Esophagus squamous epithelium (tissue), 5 donors: ENCODE measurements around the gene PPP2R3B. TPM values are rescaled to one million over a fixed set of nuclear protein-coding genes. Genes with fewer than 3 reads are reported as not detected.
A peak's percentile ranks its signal among the peaks of the same experiment; 100 is the strongest.

Source experiments
- DNase-seq: peaks from one replicate; lab custom pipeline; 2025; lab: John Stamatoyannopoulos, UW
- H3K27ac ChIP-seq, 4 donors: fragments of 200-600 bp; sonication (generic); one replicate each; pipeline ENCODE4 v1.5.1; 2016 to 2019; ENCODE audit warnings: mild to moderate bottlenecking in 1 of 4
- H3K27me3 ChIP-seq, 4 donors: fragments of 200-600 bp; sonication (generic); 1 replicate in 3 of 4; 2 replicates in 1 of 4; pipeline versions ENCODE4 v1.5.1 to v1.6.0; 2017 to 2021; ENCODE audit warnings: antibody characterized with exemption in 1 of 4
- H3K36me3 ChIP-seq, 3 donors: fragments of 200-600 bp; sonication (generic); one replicate each; pipeline ENCODE4 v1.5.1; 2016 to 2019
- H3K4me1 ChIP-seq, 3 donors: fragments of 200-600 bp; sonication (generic); one replicate each; pipeline ENCODE4 v1.5.1; 2017 to 2019
- H3K4me3 ChIP-seq, 4 donors: fragments of 200-600 bp; sonication (generic); 1 replicate in 3 of 4; 2 replicates in 1 of 4; pipeline ENCODE4 v1.5.1; 2016 to 2019; ENCODE audit warnings: mild to moderate bottlenecking in 2 of 4, moderate library complexity in 1 of 4
- H3K9me3 ChIP-seq, 3 donors: fragments of 200-600 bp; sonication (generic); one replicate each; pipeline ENCODE4 v1.5.1; 2016 to 2019
- POLR2A ChIP-seq, 4 donors: fragments of 450-650 bp; IDR thresholded peaks; one replicate each; pipeline ENCODE4 v1.6.1; 2017; ENCODE audit warnings: antibody characterized with exemption in 4 of 4, mild to moderate bottlenecking in 4 of 4, moderate library complexity in 3 of 4
- WGBS, 2 donors: methylation state at CpG; one replicate each; pipeline ENCODE4 v1.1.5; 2018; 5-methylcytosine and 5-hydroxymethylcytosine counted together
- intact Hi-C: fragments of 100-400 bp; cut with DNase I; formaldehyde crosslinking; loops from one replicate; pipeline ENCODE4 v1.15.0; 2022
- total RNA-seq, 4 donors: library from RNA; depleted of rRNA; stranded (reverse); fragments of >200 nt; gene quantifications; one replicate each; pipeline ENCODE4 v1.1.0, GENCODE V29; 2016
- TF ChIP-seq, protein P1 (sequence below), 6 experiments: fragments of 450-650 bp in 4 of 6; fragments of 200-600 bp in 2 of 6; sonication (generic) in 2 of 6; IDR thresholded peaks; one replicate each; pipeline ENCODE4 v1.5.1; 2016 to 2019; ENCODE audit warnings: antibody characterized with exemption in 6 of 6, mild to moderate bottlenecking in 4 of 6, moderate library complexity in 4 of 6
- donor health status: DM: yes; HTN: yes; CAD: no.

The PPP2R3B gene
- total RNA-seq, 4 donors from 2014 or later = 7.9 to 26.1 (median 24.1) TPM

DNA sequence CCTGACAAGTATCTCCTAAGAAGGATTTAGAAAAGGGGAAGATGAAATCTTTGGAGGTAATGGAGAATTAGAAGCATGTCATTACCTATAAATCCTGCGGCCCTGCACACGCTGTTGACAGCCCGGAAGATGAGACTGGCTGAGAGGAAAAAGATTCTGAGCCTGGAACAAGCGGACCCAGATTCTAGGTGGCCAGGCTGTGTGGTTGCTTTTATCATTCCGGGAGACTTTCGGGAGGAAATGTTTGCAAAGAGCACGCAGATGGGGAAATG lies 5.8 kb upstream of the PPP2R3B start:
- no peak for TF ChIP-seq POLR2A (IDR thresholded peaks at IDR 0.05)
- TF ChIP-seq, protein P1, sequence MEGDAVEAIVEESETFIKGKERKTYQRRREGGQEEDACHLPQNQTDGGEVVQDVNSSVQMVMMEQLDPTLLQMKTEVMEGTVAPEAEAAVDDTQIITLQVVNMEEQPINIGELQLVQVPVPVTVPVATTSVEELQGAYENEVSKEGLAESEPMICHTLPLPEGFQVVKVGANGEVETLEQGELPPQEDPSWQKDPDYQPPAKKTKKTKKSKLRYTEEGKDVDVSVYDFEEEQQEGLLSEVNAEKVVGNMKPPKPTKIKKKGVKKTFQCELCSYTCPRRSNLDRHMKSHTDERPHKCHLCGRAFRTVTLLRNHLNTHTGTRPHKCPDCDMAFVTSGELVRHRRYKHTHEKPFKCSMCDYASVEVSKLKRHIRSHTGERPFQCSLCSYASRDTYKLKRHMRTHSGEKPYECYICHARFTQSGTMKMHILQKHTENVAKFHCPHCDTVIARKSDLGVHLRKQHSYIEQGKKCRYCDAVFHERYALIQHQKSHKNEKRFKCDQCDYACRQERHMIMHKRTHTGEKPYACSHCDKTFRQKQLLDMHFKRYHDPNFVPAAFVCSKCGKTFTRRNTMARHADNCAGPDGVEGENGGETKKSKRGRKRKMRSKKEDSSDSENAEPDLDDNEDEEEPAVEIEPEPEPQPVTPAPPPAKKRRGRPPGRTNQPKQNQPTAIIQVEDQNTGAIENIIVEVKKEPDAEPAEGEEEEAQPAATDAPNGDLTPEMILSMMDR (IDR thresholded peaks at IDR 0.05) = no peak
- no peaks in the 10 kb centered on the region for H3K9me3 ChIP-seq
- WGBS, 2 donors = 86 to 88% methylated on average over 7 of the region's 7 CpGs
- no peak for DNase-seq
- no peaks in the 10 kb centered on the region for H3K27me3 ChIP-seq
- H3K36me3 ChIP-seq = no peaks in the 10 kb centered on the region
- intact Hi-C loops = no loop called here
- H3K4me1 ChIP-seq = peaks cover 0 to 5% (median 0%) of the 10 kb centered on the region in 3 donors
- no peak overlapping the region for H3K4me3 ChIP-seq
- H3K27ac ChIP-seq = no peak overlapping the region

DNA sequence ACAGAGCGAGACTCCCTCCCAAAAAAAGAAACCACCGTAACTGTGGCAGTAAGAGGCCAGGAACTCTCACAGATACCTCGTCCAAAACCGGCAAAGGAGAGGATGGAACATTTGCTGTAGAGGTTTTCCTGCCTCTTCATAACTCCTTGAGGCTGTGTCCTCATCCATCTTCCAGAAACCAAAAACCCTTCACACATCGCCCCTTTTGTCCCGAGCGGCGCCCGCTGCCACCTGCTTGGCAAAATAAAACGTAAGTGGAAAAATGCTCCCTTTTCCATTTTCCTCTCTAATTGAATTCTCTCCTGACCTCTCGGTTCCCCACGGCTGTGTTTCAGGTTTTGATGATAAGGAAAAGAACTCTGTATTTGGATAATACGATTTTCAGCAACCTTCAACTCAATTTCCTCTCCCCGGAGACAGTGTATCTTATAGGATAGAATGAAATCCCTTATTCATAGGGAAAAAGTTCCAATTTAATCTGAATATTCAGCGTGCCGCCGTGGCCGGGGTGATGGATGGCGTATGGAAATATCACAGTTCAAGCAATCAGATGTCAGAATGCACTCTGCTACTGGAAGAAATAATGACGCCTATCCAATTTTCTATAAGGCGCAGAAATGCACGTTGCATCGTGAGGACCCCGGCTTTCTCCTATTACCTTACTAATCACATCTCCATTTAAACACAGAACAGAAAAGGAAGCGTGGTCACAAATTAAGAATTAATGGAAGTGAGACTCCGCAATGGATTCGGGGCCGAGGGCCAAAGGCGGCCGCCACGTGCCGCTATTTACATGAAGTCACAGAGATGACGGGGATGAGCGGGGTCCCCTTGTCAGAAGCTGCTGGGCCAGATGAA lies 5.2 kb upstream of the PPP2R3B start:
- Histone ChIP-seq H3K4me1 (peaks cover 0 to 7% (median 0%) of the 10 kb centered on the region in 3 donors), H3K36me3 (no peaks in the 10 kb centered on the region), H3K9me3 (no peaks in the 10 kb centered on the region), H3K4me3 (no peak overlapping the region), H3K27ac (no peak overlapping the region), H3K27me3 (no peaks in the 10 kb centered on the region)
- DNase-seq = no peak
- TF ChIP-seq, protein P1 (IDR thresholded peaks at IDR 0.05) = no peak
- TF ChIP-seq POLR2A (IDR thresholded peaks at IDR 0.05) = no peak
- intact Hi-C loops = no loop called here
- WGBS, 2 donors = 85 to 87% methylated on average over 31 to 34 of the region's 34 CpGs

DNA sequence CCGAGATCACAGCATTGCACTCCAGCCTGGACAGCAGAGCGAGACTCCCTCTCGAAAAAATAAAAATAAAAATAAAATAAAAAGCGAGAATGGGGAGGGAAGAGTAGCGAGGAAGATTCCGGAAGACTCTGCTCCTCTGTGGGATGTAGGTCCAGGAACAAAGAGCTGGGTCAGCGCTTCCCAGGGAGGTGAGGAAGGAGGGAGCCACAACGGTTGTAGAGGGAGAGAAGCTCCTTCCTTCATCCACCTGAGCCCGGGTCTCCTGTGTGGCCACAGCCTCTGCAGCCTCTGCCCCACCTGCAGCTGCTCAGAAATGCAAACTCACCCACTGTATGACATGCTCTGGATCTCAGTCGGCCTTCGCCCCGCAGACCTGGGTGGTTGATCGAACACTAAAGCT lies 3.8 kb upstream of the PPP2R3B start:
- intact Hi-C loops = no loop called here
- 90 to 95% methylated on average over 9 to 10 of the region's 13 CpGs for WGBS, 2 donors
- Histone ChIP-seq H3K4me3 (no peak overlapping the region), H3K4me1 (peaks cover 6 to 16% (median 10%) of the 10 kb centered on the region in 3 donors), H3K36me3 (no peaks in the 10 kb centered on the region), H3K9me3 (no peaks in the 10 kb centered on the region), H3K27ac (no peak overlapping the region), H3K27me3 (no peaks in the 10 kb centered on the region)
- TF ChIP-seq POLR2A (IDR thresholded peaks at IDR 0.05) = no peak
- TF ChIP-seq, protein P1 (IDR thresholded peaks at IDR 0.05) = no peak
- DNase-seq = no peak

DNA sequence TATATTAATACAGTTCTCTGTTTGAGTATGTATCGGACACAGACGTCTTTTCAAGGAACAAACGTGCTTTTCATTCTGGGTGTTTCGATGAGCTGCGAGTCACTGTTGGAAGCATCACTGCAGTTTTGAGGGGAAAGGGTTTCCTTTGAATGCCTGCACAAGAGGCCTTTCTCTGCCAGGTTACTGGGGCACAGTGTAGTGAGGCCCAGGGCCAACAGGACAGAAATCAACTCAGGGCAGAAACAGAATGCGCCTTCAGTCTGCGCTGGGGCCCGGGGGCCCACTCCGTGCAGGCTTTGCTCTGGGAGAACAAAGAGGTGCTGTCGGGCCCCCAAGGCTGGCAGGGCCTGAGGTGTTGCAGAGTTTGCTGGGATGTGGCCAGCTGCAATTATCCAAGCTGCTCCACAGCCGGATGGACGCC lies 2.3 kb upstream of the PPP2R3B start:
- TF ChIP-seq, protein P1 (IDR thresholded peaks at IDR 0.05) = no peak
- TF ChIP-seq POLR2A (IDR thresholded peaks at IDR 0.05) = no peak
- WGBS, 2 donors = 82 to 86% methylated on average over 5 to 6 of the region's 12 CpGs
- H3K36me3 ChIP-seq = no peaks in the 10 kb centered on the region
- DNase-seq = no peak
- no peak overlapping the region for H3K27ac ChIP-seq
- no peaks in the 10 kb centered on the region for H3K27me3 ChIP-seq
- intact Hi-C loops = no loop called here
- H3K4me3 ChIP-seq = no peak overlapping the region
- peaks cover 6 to 18% (median 10%) of the 10 kb centered on the region in 3 donors for H3K4me1 ChIP-seq
- H3K9me3 ChIP-seq = no peaks in the 10 kb centered on the region

DNA sequence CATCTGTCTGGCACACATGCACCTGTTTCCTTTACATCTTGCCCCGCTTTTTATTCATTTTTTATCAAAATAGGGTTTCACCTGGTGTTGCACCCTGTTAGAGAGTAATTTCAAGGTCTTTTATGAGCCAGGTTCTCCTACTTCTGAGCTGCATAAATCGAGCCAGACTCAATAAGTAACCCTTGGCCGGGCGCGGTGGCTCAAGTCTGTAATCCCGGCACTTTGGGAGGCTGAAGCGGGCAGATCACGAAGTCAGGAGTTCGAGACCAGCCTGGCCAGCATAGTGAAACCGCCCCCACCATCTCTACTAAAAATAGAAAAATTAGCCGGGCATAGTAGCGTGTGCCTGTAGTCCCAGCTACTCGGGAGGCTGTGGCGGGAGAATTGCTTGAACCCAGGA lies 1.0 kb upstream of the PPP2R3B start:
- 67 to 71% methylated on average over 14 of the region's 14 CpGs for WGBS, 2 donors
- DNase-seq = no peak
- Histone ChIP-seq H3K27me3 (no peaks in the 10 kb centered on the region), H3K9me3 (no peaks in the 10 kb centered on the region), H3K27ac (peak overlapping the region in 3 of 4 donors; percentile 99 to 100 (median 100)), H3K36me3 (no peaks in the 10 kb centered on the region), H3K4me3 (peak overlapping the region; percentile 78 to 98 (median 93)), H3K4me1 (peaks cover 6 to 18% (median 10%) of the 10 kb centered on the region in 3 donors)
- intact Hi-C loops = no loop called here
- TF ChIP-seq, protein P1 (IDR thresholded peaks at IDR 0.05) = no peak
- TF ChIP-seq POLR2A (IDR thresholded peaks at IDR 0.05) = no peak
